Measurements from ENCODE around the gene MAPK4. TPM values are rescaled to one million over a fixed set of nuclear protein-coding genes. Genes with fewer than 3 reads are reported as not detected.
"Not testable (repeated sequence)": the region's sequence is repeated elsewhere in the genome, so short reads cannot be mapped to it uniquely, and the experiment has no call there.

MAPK4 gene
- total RNA-seq, 2 donors from 2014 or later: not detected

DNA sequence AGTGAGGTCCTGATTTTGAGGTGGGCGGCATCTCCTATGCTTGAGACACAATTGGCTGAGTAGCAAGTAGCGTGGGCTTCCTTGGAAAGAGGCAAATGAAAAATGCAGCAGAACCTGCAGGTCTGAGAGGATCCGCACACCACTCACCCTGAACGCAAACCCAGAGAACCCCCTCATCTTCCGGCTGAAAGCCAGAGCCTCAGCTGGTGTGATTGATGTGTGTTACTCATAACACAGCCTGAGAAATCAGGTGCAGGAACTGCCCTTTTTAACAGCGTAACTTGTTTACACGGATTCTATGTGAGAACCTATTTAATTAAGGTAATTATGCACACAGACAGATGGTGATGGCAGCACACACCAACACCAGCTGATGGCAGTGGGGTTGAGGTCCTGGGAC is 136.5 kb downstream of the MAPK4 start:
- no peak for ATAC-seq (replicated peaks in 1 of 2)
- Mint-ChIP-seq H3K4me1 (ENCODE audit: low read depth) (no peaks in the 10 kb centered on the region), H3K27ac (no peak overlapping the region), H3K4me3 (no peak overlapping the region), H3K36me3 (ENCODE audit: insufficient read depth in 2 of 2) (no peaks in the 10 kb centered on the region), H3K9me3 (no peaks in the 10 kb centered on the region), H3K27me3 (ENCODE audit: low read depth) (peaks cover 8% of the 10 kb centered on the region)
- DNase-seq: no peak

GRCh38 chr18:50696929-50697328 is 137.0 kb downstream of the MAPK4 start:
- Mint-ChIP-seq H3K27ac (no peak overlapping the region), H3K4me3 (no peak overlapping the region), H3K4me1 (ENCODE audit: low read depth) (no peaks in the 10 kb centered on the region), H3K36me3 (ENCODE audit: insufficient read depth in 2 of 2) (no peaks in the 10 kb centered on the region), H3K9me3 (no peaks in the 10 kb centered on the region), H3K27me3 (ENCODE audit: low read depth) (peaks cover 8% of the 10 kb centered on the region)
- DNase-seq: no peak
- ATAC-seq (replicated peaks in 1 of 2): no peak

DNA sequence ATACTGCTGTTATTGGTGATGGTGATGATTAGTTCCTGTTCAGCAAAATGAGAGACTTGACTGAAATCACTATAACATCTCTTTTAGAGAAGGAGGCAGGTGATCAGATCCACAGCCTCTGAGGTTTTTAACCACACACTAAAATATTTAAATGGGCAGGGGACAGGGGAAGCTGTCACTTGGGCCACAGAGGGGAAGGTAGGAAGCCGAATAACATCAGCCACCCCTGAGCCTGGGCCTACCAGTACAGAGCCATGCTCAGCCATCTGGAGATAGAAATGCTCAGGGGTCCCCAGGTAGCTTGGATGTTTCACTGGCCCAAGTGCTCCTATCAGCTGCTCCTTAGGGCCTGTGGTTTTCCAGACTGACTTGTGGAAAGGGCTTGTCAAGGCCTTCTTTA is 137.6 kb downstream of the MAPK4 start:
- no peak for DNase-seq
- Mint-ChIP-seq H3K27ac (no peak overlapping the region), H3K4me1 (ENCODE audit: low read depth) (no peaks in the 10 kb centered on the region), H3K9me3 (no peaks in the 10 kb centered on the region), H3K4me3 (no peak overlapping the region), H3K36me3 (ENCODE audit: insufficient read depth in 2 of 2) (no peaks in the 10 kb centered on the region), H3K27me3 (ENCODE audit: low read depth) (peaks cover 8% of the 10 kb centered on the region)
- ATAC-seq (replicated peaks in 1 of 2): no peak

DNA sequence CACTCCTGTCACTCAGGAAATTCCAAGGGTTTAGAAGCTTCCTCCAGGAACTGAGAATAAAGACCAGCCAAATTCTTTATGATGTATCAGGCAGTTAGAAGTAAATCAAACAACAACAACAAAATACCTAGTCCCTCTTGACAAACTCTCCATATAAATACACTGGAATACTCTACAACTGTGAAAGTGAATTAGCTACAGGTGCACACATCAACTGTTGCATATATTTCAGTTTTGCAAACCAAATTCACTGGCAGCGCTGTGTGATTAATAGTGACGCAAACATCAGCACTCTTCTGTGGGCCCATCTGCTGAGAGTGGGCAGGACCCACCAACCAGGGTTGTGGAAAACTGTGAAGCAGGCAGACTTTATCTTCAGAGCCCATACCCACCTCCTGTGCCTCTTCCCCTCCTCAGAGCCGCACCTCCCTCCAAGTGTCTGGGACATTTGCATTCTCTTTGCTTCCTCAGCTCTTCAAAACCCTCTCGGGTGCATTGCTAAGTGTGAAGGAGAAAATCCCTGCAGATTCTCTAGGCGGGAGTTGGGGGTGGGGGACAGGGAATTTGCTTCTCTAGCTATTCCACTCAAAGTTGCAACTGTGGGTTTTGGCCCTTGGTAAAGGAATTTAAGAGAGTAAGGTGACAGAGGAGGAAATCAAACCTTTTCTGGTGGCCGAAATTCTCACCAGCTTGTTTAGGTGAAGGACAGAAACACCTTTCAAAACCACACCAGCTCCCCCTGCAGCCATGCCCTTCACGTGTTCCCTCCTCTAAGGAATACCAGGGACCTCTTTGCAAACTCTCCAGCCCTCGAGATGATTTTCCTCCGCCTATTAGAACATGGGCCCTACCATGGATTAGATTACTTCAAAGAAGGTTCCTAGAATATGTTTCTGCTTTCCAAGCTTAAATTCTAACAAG is 140.6 kb downstream of the MAPK4 start:
- no peaks in the 10 kb centered on the region for H3K4me1 Mint-ChIP-seq (ENCODE audit: low read depth)
- no peak overlapping the region for H3K27ac Mint-ChIP-seq
- no peaks in the 10 kb centered on the region for H3K36me3 Mint-ChIP-seq (ENCODE audit: insufficient read depth in 2 of 2)
- H3K9me3 Mint-ChIP-seq: no peaks in the 10 kb centered on the region
- no peak for DNase-seq
- H3K27me3 Mint-ChIP-seq (ENCODE audit: low read depth): peaks cover 13% of the 10 kb centered on the region
- no peak overlapping the region for H3K4me3 Mint-ChIP-seq
- no peak for ATAC-seq (replicated peaks in 1 of 2)

DNA sequence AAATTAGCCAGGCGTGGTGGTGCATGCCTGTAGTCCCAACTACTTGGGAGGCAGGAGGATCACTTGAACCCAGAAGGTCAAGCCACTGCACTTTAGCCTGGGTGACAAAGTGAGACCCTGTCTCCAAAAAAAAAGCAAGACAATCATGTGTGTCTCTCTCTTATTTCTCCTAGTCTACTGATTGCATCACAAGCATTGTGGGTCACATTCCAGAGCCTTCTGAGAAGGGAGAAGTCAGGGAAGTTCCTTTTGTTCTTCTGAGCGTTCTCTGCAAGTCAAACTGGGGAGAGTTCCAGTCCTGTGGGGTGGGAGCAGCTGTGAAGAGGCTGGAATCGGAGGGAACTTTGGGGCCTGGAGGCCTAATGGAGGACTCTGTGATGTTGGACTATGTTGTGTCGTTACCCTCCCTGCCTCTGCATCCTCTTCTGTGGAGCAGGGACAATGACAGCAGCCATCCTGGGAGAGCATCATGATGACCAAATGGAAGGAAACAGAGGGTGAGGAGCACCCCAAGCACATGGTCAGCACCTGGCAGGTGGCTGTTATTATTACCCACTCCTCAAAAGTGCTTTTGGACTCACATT is 144.6 kb downstream of the MAPK4 start:
- H3K27me3 Mint-ChIP-seq (ENCODE audit: low read depth): peaks cover 13% of the 10 kb centered on the region
- no peak overlapping the region for H3K27ac Mint-ChIP-seq
- ATAC-seq (replicated peaks in 1 of 2): no peak
- no peak overlapping the region for H3K4me3 Mint-ChIP-seq
- no peaks in the 10 kb centered on the region for H3K9me3 Mint-ChIP-seq
- DNase-seq: no peak
- H3K4me1 Mint-ChIP-seq (ENCODE audit: low read depth): no peaks in the 10 kb centered on the region
- H3K36me3 Mint-ChIP-seq (ENCODE audit: insufficient read depth in 2 of 2): no peaks in the 10 kb centered on the region

DNA sequence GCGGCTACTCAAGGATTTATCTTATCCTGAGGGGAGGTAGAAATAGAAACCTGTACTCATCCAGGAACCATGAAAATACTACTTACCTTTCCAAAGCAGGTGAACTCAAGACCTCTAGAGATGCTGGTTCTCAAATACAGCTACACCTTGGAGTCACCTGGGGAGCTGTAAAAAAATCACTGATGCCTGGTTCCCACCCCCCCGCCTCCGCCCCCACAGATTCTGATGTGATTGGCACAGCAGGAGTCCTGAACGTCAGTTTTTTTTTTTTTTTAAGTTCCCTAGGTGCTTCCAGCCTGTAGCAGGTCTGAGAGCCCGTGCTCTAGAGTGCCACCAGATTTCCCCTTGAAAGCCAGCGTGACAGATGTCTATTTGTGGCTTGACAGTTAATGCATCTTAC is 146.3 kb downstream of the MAPK4 start:
- no peaks in the 10 kb centered on the region for H3K4me1 Mint-ChIP-seq (ENCODE audit: low read depth)
- H3K27me3 Mint-ChIP-seq (ENCODE audit: low read depth): peaks cover 13% of the 10 kb centered on the region
- DNase-seq (no peak), ATAC-seq (replicated peaks in 1 of 2) (no peak)
- H3K9me3 Mint-ChIP-seq: no peaks in the 10 kb centered on the region
- no peak overlapping the region for H3K27ac Mint-ChIP-seq
- H3K36me3 Mint-ChIP-seq (ENCODE audit: insufficient read depth in 2 of 2): no peaks in the 10 kb centered on the region
- H3K4me3 Mint-ChIP-seq: no peak overlapping the region

- Mint-ChIP-seq H3K27me3 (ENCODE audit: low read depth) (peaks cover 13% of the 10 kb centered on the region), H3K27ac (no peak overlapping the region), H3K4me3 (no peak overlapping the region), H3K36me3 (ENCODE audit: insufficient read depth in 2 of 2) (no peaks in the 10 kb centered on the region), H3K9me3 (no peaks in the 10 kb centered on the region), H3K4me1 (ENCODE audit: low read depth) (no peaks in the 10 kb centered on the region)
- DNase-seq (no peak), ATAC-seq (replicated peaks in 1 of 2) (no peak)
These were observed 146.8 kb downstream of the MAPK4 start for GRCh38 chr18:50706651-50707050.

- not testable (repeated sequence) for ATAC-seq (replicated peaks in 1 of 2); H3K27ac Mint-ChIP-seq; H3K4me1 Mint-ChIP-seq (ENCODE audit: low read depth); DNase-seq; H3K36me3 Mint-ChIP-seq (ENCODE audit: insufficient read depth in 2 of 2); H3K4me3 Mint-ChIP-seq; H3K9me3 Mint-ChIP-seq
- H3K27me3 Mint-ChIP-seq (ENCODE audit: low read depth): peaks cover 13% of the 10 kb centered on the region
These were observed 147.4 kb downstream of the MAPK4 start for GRCh38 chr18:50707297-50707696.

GRCh38 chr18:50707855-50708469 is 148.1 kb downstream of the MAPK4 start:
- H3K9me3 Mint-ChIP-seq: no peaks in the 10 kb centered on the region
- peaks cover 13% of the 10 kb centered on the region for H3K27me3 Mint-ChIP-seq (ENCODE audit: low read depth)
- ATAC-seq (replicated peaks in 1 of 2): no peak
- H3K27ac Mint-ChIP-seq: no peak overlapping the region
- DNase-seq: no peak
- no peak overlapping the region for H3K4me3 Mint-ChIP-seq
- no peaks in the 10 kb centered on the region for H3K4me1 Mint-ChIP-seq (ENCODE audit: low read depth)
- no peaks in the 10 kb centered on the region for H3K36me3 Mint-ChIP-seq (ENCODE audit: insufficient read depth in 2 of 2)

DNA sequence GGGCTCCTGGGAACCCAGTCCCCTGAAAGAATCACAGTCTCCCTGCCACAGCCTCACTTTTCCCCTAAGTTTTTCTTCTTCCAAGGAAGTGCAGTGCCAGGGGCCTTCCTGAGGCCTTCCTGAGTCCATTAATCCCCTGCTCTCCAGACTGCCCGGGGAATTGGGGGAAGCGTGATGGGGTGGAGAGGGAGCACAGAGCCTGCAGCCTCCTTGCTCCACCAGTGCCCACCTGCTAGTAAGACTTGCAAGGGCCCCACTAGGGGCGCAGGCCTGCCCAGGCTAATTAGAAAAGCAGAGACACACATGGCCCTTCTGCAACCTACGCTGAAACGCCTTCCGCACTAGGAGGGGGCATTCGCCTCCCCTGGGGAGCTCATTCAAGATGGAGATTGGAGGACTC is 149.3 kb downstream of the MAPK4 start:
- DNase-seq: no peak
- H3K27me3 Mint-ChIP-seq (ENCODE audit: low read depth): peaks cover 7% of the 10 kb centered on the region
- no peaks in the 10 kb centered on the region for H3K36me3 Mint-ChIP-seq (ENCODE audit: insufficient read depth in 2 of 2)
- H3K4me3 Mint-ChIP-seq: no peak overlapping the region
- H3K27ac Mint-ChIP-seq: no peak overlapping the region
- no peak for ATAC-seq (replicated peaks in 1 of 2)
- H3K9me3 Mint-ChIP-seq: no peaks in the 10 kb centered on the region
- H3K4me1 Mint-ChIP-seq (ENCODE audit: low read depth): no peaks in the 10 kb centered on the region

DNA sequence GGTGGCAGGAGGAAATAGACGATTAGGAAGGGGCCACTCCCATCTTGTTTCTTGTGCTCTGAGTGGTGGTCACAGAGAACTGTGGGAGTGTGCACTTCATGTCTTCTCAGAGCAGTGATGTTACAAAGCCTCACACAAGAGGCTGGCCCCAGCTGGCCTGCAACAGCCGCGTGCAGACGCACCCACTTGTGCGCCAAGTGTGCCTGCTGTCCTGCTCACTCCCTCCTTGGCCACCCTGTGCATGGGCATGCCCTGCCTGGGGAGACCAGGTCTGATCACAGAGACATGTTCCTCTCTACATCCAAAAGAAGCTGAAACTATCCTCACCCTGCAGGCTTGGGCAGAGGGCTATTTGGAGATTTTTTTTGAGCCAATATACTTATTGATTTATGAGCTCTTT is 151.5 kb downstream of the MAPK4 start:
- Mint-ChIP-seq H3K4me3 (no peak overlapping the region), H3K27ac (no peak overlapping the region), H3K9me3 (peaks cover 3 to 4% of the 10 kb centered on the region in 2 donors), H3K36me3 (ENCODE audit: insufficient read depth in 2 of 2) (no peaks in the 10 kb centered on the region), H3K4me1 (ENCODE audit: low read depth) (no peaks in the 10 kb centered on the region), H3K27me3 (ENCODE audit: low read depth) (peaks cover under 1% of the 10 kb centered on the region)
- ATAC-seq (replicated peaks in 1 of 2) (no peak), DNase-seq (no peak)

- peaks cover 9% of the 10 kb centered on the region for H3K27me3 Mint-ChIP-seq (ENCODE audit: low read depth)
- peaks cover 8% of the 10 kb centered on the region in 2 donors for H3K9me3 Mint-ChIP-seq
- H3K36me3 Mint-ChIP-seq (ENCODE audit: insufficient read depth in 2 of 2): no peaks in the 10 kb centered on the region
- H3K4me1 Mint-ChIP-seq (ENCODE audit: low read depth): no peaks in the 10 kb centered on the region
- DNase-seq (no peak), ATAC-seq (replicated peaks in 1 of 2) (no peak)
- H3K27ac Mint-ChIP-seq: no peak overlapping the region
- no peak overlapping the region for H3K4me3 Mint-ChIP-seq
These were observed 156.0 kb downstream of the MAPK4 start for GRCh38 chr18:50715919-50716318.

GRCh38 chr18:50716902-50717301 is 157.0 kb downstream of the MAPK4 start:
- Mint-ChIP-seq H3K4me3 (no peak overlapping the region), H3K27me3 (ENCODE audit: low read depth) (peaks cover 9% of the 10 kb centered on the region), H3K27ac (no peak overlapping the region), H3K36me3 (ENCODE audit: insufficient read depth in 2 of 2) (no peaks in the 10 kb centered on the region), H3K9me3 (peaks cover 8% of the 10 kb centered on the region in 2 donors), H3K4me1 (ENCODE audit: low read depth) (no peaks in the 10 kb centered on the region)
- no peak for DNase-seq
- no peak for ATAC-seq (replicated peaks in 1 of 2)
